IMR-90 (cell line): ENCODE data around the gene TCAP.

Experiments
- BHLHE40 ChIP-seq: fragments of 150-350 bp; IDR thresholded peaks from 2 replicates; pipeline ENCODE4 v1.6.1; 2016; ENCODE audit warnings: mild to moderate bottlenecking, low read depth, low read length
- CEBPB ChIP-seq: IDR thresholded peaks from 2 replicates; pipeline ENCODE4 v1.6.1; 2012; ENCODE audit warnings: low read depth, low read length, improper control_type of control experiment
- CHD1 ChIP-seq: IDR thresholded peaks from 2 replicates; pipeline ENCODE4 v1.6.1; 2012; ENCODE audit warnings: low read depth, low read length, improper control_type of control experiment
- MAZ ChIP-seq: IDR thresholded peaks from 2 replicates; pipeline ENCODE4 v1.6.1; 2012; ENCODE audit warnings: low read depth, mild to moderate bottlenecking, low read length, improper control_type of control experiment, moderate library complexity, borderline replicate concordance
- MXI1 ChIP-seq: IDR thresholded peaks from 2 replicates; pipeline ENCODE4 v1.6.1; 2012; ENCODE audit warnings: low read depth, mild to moderate bottlenecking, low read length, moderate library complexity, borderline replicate concordance
- NFE2L2 ChIP-seq: fragments of 150-350 bp; IDR thresholded peaks from 2 replicates; pipeline ENCODE4 v1.6.1; 2016; ENCODE audit warnings: low read depth, mild to moderate bottlenecking, low read length
- POLR2A ChIP-seq: IDR thresholded peaks from 2 replicates; pipeline ENCODE4 v1.6.1; 2012; ENCODE audit warnings: mild to moderate bottlenecking, low read depth, low read length
- RAD21 ChIP-seq: IDR thresholded peaks from 2 replicates; pipeline ENCODE4 v1.6.1; 2012; ENCODE audit warnings: low read length, improper control_type of control experiment
- RFX5 ChIP-seq: IDR thresholded peaks from 2 replicates; pipeline ENCODE4 v1.8.0; 2012; ENCODE audit warnings: low read depth, mild to moderate bottlenecking, low read length, moderate library complexity
- USF2 ChIP-seq: fragments of 150-350 bp; IDR thresholded peaks from 2 replicates; pipeline ENCODE4 v1.6.1; 2017; ENCODE audit warnings: mild to moderate bottlenecking, antibody characterized with exemption, low read length, low read depth
- TF ChIP-seq, protein P1 (sequence below): conservative IDR thresholded peaks from 2 replicates; pipeline ENCODE4 v1.5.1; 2012; ENCODE audit warnings: mild to moderate bottlenecking, low read depth, low read length, improper control_type of control experiment
- TF ChIP-seq, protein P2 (sequence below): fragments of 150-350 bp; IDR thresholded peaks from 2 replicates; pipeline ENCODE4 v1.6.1; 2016; ENCODE audit warnings: low read depth, mild to moderate bottlenecking, low read length, moderate library complexity, borderline replicate concordance

DNA sequence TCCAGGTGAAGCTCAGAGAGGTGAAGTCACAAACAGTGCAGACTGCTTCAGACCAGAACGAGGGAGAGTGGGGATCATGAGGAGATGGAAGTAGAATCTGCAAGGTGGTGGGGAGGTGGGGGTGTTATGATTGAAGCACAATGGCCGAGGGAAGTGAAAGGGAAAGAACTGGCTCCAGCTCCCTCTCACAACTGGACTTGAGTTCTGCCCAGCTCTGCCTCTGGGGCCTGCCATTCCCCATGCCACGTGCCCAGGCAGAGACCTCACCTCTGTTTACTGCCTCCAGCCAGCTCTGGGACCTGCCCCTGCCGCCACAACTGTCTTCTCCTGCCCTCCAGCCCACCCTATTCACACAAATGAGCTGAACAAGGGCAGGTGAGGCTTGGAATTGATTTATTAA, 5.6 kb downstream of the TCAP start:
- TF ChIP-seq, protein P1, sequence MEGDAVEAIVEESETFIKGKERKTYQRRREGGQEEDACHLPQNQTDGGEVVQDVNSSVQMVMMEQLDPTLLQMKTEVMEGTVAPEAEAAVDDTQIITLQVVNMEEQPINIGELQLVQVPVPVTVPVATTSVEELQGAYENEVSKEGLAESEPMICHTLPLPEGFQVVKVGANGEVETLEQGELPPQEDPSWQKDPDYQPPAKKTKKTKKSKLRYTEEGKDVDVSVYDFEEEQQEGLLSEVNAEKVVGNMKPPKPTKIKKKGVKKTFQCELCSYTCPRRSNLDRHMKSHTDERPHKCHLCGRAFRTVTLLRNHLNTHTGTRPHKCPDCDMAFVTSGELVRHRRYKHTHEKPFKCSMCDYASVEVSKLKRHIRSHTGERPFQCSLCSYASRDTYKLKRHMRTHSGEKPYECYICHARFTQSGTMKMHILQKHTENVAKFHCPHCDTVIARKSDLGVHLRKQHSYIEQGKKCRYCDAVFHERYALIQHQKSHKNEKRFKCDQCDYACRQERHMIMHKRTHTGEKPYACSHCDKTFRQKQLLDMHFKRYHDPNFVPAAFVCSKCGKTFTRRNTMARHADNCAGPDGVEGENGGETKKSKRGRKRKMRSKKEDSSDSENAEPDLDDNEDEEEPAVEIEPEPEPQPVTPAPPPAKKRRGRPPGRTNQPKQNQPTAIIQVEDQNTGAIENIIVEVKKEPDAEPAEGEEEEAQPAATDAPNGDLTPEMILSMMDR: no peak
- no peak for TF ChIP-seq USF2
- TF ChIP-seq MXI1: no peak
- no peak for TF ChIP-seq RFX5
- TF ChIP-seq MAZ: no peak
- TF ChIP-seq NFE2L2: no peak
- TF ChIP-seq, protein P2, sequence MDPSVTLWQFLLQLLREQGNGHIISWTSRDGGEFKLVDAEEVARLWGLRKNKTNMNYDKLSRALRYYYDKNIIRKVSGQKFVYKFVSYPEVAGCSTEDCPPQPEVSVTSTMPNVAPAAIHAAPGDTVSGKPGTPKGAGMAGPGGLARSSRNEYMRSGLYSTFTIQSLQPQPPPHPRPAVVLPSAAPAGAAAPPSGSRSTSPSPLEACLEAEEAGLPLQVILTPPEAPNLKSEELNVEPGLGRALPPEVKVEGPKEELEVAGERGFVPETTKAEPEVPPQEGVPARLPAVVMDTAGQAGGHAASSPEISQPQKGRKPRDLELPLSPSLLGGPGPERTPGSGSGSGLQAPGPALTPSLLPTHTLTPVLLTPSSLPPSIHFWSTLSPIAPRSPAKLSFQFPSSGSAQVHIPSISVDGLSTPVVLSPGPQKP: no peak
- no peak for TF ChIP-seq RAD21
- no peak for TF ChIP-seq POLR2A
- TF ChIP-seq CHD1: no peak
- TF ChIP-seq CEBPB: no peak
- no peak for TF ChIP-seq BHLHE40
